WTC11 (cell line): Measurements from ENCODE around the gene SNX22.

Experiments
- CBFB ChIP-seq: sonication (generic); formaldehyde crosslinking; IDR thresholded peaks from 2 replicates; pipeline ENCODE4 v1.8.1; 2022; ENCODE audit warnings: mild to moderate bottlenecking, low read depth, missing genetic modification reagents
- ETV6 ChIP-seq: sonication (generic); formaldehyde crosslinking; IDR thresholded peaks from 2 replicates; pipeline ENCODE4 v1.8.1; 2022; ENCODE audit warnings: mild to moderate bottlenecking, missing genetic modification reagents
- MYBL2 ChIP-seq: sonication (generic); formaldehyde crosslinking; IDR thresholded peaks from 2 replicates; pipeline ENCODE4 v1.8.1; 2023; ENCODE audit warnings: mild to moderate bottlenecking, moderate library complexity, missing genetic modification reagents
- RELA ChIP-seq: sonication (generic); formaldehyde crosslinking; IDR thresholded peaks from 2 replicates; pipeline ENCODE4 v1.8.1; 2022; ENCODE audit warnings: missing genetic modification reagents, mild to moderate bottlenecking, borderline replicate concordance
- TEAD4 ChIP-seq: sonication (generic); formaldehyde crosslinking; IDR thresholded peaks from 2 replicates; pipeline ENCODE4 v1.8.0; 2022; ENCODE audit warnings: mild to moderate bottlenecking, missing genetic modification reagents
- TF ChIP-seq, protein P1 (sequence below): sonication (generic); formaldehyde crosslinking; IDR thresholded peaks from 2 replicates; pipeline ENCODE4 v1.8.1; 2023; ENCODE audit warnings: mild to moderate bottlenecking, missing genetic modification reagents
- TF ChIP-seq, protein P2 (sequence below): fragments of 200-600 bp; IDR thresholded peaks from 2 replicates; pipeline ENCODE4 v1.8.0; 2022; ENCODE audit warnings: antibody characterized with exemption
- TF ChIP-seq, protein P3 (sequence below): sonication (generic); formaldehyde crosslinking; IDR thresholded peaks from 2 replicates; pipeline ENCODE4 v1.8.0; 2022; ENCODE audit warnings: mild to moderate bottlenecking, missing genetic modification reagents
- TF ChIP-seq, protein P4 (sequence below): sonication (generic); formaldehyde crosslinking; IDR thresholded peaks from 2 replicates; pipeline ENCODE4 v1.8.0; 2023; ENCODE audit warnings: mild to moderate bottlenecking, missing genetic modification reagents

DNA sequence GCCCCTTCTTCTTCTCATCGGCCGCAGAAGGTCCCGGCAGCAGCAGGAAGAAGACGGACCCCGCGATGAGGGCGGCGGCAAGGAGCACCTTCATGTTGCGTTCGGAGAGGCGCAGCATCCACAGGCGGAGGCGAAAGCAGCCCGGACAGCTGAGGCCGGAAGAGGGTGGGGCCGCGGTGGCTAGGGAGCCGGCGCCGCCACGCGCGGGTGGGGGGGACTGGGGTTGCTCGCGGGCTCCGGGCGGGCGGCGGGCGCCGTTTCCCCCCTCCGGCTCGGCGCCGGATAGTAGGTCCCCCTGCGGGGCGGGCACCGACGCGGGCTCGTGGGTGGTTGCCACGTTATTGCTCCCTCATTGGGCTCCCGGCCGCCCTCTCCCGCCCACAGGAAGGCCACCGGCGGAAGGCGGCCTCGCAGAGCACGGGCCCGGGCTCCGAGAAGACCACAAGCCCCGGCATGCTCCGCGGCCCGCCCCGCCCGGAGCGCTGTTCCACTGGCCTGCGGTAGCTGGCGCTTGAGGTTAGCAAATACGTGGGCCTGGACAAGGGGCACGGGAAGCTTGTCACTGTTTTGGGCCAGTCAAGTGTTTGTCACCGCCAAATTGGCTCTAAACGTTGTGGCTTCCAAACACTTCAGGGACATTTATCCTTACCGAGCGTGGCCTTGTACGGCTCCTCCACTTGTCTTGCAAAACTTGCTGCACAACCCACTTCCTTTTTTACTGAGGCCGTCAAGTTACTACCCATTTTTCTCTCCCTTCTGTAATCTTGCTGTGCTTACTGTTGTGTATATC lies 11.5 kb downstream of the SNX22 start, which contains the start of gene PPIB:
- TF ChIP-seq, protein P1, sequence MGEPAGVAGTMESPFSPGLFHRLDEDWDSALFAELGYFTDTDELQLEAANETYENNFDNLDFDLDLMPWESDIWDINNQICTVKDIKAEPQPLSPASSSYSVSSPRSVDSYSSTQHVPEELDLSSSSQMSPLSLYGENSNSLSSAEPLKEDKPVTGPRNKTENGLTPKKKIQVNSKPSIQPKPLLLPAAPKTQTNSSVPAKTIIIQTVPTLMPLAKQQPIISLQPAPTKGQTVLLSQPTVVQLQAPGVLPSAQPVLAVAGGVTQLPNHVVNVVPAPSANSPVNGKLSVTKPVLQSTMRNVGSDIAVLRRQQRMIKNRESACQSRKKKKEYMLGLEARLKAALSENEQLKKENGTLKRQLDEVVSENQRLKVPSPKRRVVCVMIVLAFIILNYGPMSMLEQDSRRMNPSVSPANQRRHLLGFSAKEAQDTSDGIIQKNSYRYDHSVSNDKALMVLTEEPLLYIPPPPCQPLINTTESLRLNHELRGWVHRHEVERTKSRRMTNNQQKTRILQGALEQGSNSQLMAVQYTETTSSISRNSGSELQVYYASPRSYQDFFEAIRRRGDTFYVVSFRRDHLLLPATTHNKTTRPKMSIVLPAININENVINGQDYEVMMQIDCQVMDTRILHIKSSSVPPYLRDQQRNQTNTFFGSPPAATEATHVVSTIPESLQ (CRISPR knock-in tag) = no peak
- TF ChIP-seq, protein P2, sequence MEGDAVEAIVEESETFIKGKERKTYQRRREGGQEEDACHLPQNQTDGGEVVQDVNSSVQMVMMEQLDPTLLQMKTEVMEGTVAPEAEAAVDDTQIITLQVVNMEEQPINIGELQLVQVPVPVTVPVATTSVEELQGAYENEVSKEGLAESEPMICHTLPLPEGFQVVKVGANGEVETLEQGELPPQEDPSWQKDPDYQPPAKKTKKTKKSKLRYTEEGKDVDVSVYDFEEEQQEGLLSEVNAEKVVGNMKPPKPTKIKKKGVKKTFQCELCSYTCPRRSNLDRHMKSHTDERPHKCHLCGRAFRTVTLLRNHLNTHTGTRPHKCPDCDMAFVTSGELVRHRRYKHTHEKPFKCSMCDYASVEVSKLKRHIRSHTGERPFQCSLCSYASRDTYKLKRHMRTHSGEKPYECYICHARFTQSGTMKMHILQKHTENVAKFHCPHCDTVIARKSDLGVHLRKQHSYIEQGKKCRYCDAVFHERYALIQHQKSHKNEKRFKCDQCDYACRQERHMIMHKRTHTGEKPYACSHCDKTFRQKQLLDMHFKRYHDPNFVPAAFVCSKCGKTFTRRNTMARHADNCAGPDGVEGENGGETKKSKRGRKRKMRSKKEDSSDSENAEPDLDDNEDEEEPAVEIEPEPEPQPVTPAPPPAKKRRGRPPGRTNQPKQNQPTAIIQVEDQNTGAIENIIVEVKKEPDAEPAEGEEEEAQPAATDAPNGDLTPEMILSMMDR = no peak
- TF ChIP-seq, protein P3, sequence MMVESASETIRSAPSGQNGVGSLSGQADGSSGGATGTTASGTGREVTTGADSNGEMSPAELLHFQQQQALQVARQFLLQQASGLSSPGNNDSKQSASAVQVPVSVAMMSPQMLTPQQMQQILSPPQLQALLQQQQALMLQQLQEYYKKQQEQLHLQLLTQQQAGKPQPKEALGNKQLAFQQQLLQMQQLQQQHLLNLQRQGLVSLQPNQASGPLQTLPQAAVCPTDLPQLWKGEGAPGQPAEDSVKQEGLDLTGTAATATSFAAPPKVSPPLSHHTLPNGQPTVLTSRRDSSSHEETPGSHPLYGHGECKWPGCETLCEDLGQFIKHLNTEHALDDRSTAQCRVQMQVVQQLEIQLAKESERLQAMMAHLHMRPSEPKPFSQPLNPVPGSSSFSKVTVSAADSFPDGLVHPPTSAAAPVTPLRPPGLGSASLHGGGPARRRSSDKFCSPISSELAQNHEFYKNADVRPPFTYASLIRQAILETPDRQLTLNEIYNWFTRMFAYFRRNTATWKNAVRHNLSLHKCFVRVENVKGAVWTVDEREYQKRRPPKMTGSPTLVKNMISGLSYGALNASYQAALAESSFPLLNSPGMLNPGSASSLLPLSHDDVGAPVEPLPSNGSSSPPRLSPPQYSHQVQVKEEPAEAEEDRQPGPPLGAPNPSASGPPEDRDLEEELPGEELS (CRISPR knock-in tag) = 0 out of 2 replicates have a peak, but pooled peaks have one; percentile 61
- TF ChIP-seq TEAD4 (CRISPR knock-in tag) (no peak), RELA (CRISPR knock-in tag) (no peak), MYBL2 (CRISPR knock-in tag) (no peak), ETV6 (peak; percentile 27; the same call in 1 of the 2 replicates), CBFB (CRISPR knock-in tag) (0 out of 2 replicates have a peak, but pooled peaks have one; percentile 58)
- TF ChIP-seq, protein P4, sequence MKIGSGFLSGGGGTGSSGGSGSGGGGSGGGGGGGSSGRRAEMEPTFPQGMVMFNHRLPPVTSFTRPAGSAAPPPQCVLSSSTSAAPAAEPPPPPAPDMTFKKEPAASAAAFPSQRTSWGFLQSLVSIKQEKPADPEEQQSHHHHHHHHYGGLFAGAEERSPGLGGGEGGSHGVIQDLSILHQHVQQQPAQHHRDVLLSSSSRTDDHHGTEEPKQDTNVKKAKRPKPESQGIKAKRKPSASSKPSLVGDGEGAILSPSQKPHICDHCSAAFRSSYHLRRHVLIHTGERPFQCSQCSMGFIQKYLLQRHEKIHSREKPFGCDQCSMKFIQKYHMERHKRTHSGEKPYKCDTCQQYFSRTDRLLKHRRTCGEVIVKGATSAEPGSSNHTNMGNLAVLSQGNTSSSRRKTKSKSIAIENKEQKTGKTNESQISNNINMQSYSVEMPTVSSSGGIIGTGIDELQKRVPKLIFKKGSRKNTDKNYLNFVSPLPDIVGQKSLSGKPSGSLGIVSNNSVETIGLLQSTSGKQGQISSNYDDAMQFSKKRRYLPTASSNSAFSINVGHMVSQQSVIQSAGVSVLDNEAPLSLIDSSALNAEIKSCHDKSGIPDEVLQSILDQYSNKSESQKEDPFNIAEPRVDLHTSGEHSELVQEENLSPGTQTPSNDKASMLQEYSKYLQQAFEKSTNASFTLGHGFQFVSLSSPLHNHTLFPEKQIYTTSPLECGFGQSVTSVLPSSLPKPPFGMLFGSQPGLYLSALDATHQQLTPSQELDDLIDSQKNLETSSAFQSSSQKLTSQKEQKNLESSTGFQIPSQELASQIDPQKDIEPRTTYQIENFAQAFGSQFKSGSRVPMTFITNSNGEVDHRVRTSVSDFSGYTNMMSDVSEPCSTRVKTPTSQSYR = no peak
